CD14-positive monocyte (primary cell): Measurements from ENCODE around the gene C20orf204. TPM values are rescaled to one million over a fixed set of nuclear protein-coding genes. Genes with fewer than 3 reads are reported as not detected.

ENCODE experiments used
- DNase-seq, 3 donors: peaks; one replicate each; pipeline ENCODE4 v3.0.0-alpha.2; 2011 to 2022
- H2AFZ ChIP-seq: 2 replicates; pipeline ENCODE4 v1.6.0; 2012; ENCODE audit warnings: mild to moderate bottlenecking, low read depth, low read length, inconsistent platforms; ENCODE audit not compliant: insufficient read depth, poor library complexity, severe bottlenecking
- H3K27ac ChIP-seq, 2 donors: 1 replicate in 1 of 2; 2 replicates in 1 of 2; pipeline ENCODE4 v1.5.1; 2012 to 2013; ENCODE audit warnings: low read length in 2 of 2, control low read depth in 1 of 2, inconsistent platforms in 1 of 2, low read depth in 1 of 2, mild to moderate bottlenecking in 1 of 2
- H3K27me3 ChIP-seq, 2 donors: one replicate each; pipeline versions ENCODE4 v1.6.0 to v1.6.1; 2011 to 2013; ENCODE audit warnings: low read length in 2 of 2; ENCODE audit not compliant: control insufficient read depth in 2 of 2, insufficient read depth in 2 of 2
- H3K36me3 ChIP-seq, 2 donors: replicated peaks in 1 of 2; 1 replicate in 1 of 2; 2 replicates in 1 of 2; pipeline versions ENCODE4 v1.5.1 to v1.6.1; 2012 to 2013; ENCODE audit warnings: low read length in 2 of 2, control low read depth in 1 of 2, inconsistent platforms in 1 of 2, mild to moderate bottlenecking in 1 of 2; ENCODE audit not compliant: insufficient read depth in 2 of 2, control insufficient read depth in 1 of 2
- H3K4me1 ChIP-seq, 2 donors: 1 replicate in 1 of 2; 2 replicates in 1 of 2; pipeline versions ENCODE4 v1.5.1 to v1.6.1; 2012 to 2013; ENCODE audit warnings: low read length in 2 of 2, control low read depth in 1 of 2, inconsistent platforms in 1 of 2, mild to moderate bottlenecking in 1 of 2, moderate library complexity in 1 of 2; ENCODE audit not compliant: insufficient read depth in 2 of 2, control insufficient read depth in 1 of 2
- H3K4me2 ChIP-seq: replicated peaks from 2 replicates; pipeline ENCODE3; 2012; ENCODE audit warnings: low read length, moderate library complexity, mild to moderate bottlenecking; ENCODE audit not compliant: poor library complexity, severe bottlenecking; ENCODE audit errors: extremely low read depth
- H3K4me3 ChIP-seq, 3 experiments: fragments of 200-600 bp in 1 of 3; sonication (generic) in 1 of 3; replicated peaks in 1 of 3; 1 replicate in 2 of 3; 2 replicates in 1 of 3; pipeline ENCODE4 v1.5.1; 2011 to 2013; ENCODE audit warnings: low read length in 3 of 3, mild to moderate bottlenecking in 3 of 3, control low read depth in 2 of 3, low read depth in 2 of 3, inconsistent platforms in 1 of 3, moderate library complexity in 1 of 3
- H3K79me2 ChIP-seq: 2 replicates; pipeline ENCODE4 v1.6.0; 2012; ENCODE audit warnings: mild to moderate bottlenecking, control low read depth, inconsistent platforms, low read length, moderate library complexity; ENCODE audit not compliant: insufficient read depth
- H3K9ac ChIP-seq: 2 replicates; pipeline ENCODE4 v1.6.0; 2017; ENCODE audit warnings: low read length, mild to moderate bottlenecking; ENCODE audit not compliant: insufficient read depth, poor library complexity, severe bottlenecking
- H3K9me3 ChIP-seq, 2 donors: replicated peaks in 1 of 2; 1 replicate in 1 of 2; 2 replicates in 1 of 2; pipeline versions ENCODE4 v1.5.1 to v1.6.1; 2012 to 2013; ENCODE audit warnings: low read length in 2 of 2, control low read depth in 1 of 2; ENCODE audit not compliant: control insufficient read depth in 1 of 2, insufficient read depth in 1 of 2
- H4K20me1 ChIP-seq: 2 replicates; pipeline ENCODE4 v1.6.0; 2012; ENCODE audit warnings: mild to moderate bottlenecking, low read length, control low read depth, moderate library complexity; ENCODE audit not compliant: insufficient read depth
- H3K27ac Mint-ChIP-seq, 7 donors: one replicate each; pipeline ENCODE4 v1.8.0; 2020; ENCODE audit warnings: mild to moderate bottlenecking in 7 of 7, mixed read lengths in 7 of 7, moderate library complexity in 6 of 7, inconsistent platforms in 2 of 7
- H3K27me3 Mint-ChIP-seq, 3 donors: one replicate each; pipeline ENCODE4 v1.8.0; 2021 to 2022; ENCODE audit warnings: low read depth in 3 of 3, mild to moderate bottlenecking in 3 of 3, mixed read lengths in 3 of 3, moderate library complexity in 3 of 3, inconsistent platforms in 1 of 3
- H3K36me3 Mint-ChIP-seq, 2 donors: one replicate each; pipeline ENCODE4 v1.8.0; 2020; ENCODE audit warnings: mixed read lengths in 2 of 2, inconsistent platforms in 1 of 2, mild to moderate bottlenecking in 1 of 2
- H3K4me1 Mint-ChIP-seq: one replicate; pipeline ENCODE4 v1.8.0; 2020; ENCODE audit warnings: mild to moderate bottlenecking, mixed read lengths
- H3K4me3 Mint-ChIP-seq, 2 donors: one replicate each; pipeline ENCODE4 v1.8.0; 2020; ENCODE audit warnings: mild to moderate bottlenecking in 2 of 2, mixed read lengths in 2 of 2, moderate library complexity in 1 of 2
- H3K9me3 Mint-ChIP-seq, 7 donors: one replicate each; pipeline ENCODE4 v1.8.0; 2020 to 2022; ENCODE audit warnings: mixed read lengths in 7 of 7, mild to moderate bottlenecking in 6 of 7, moderate library complexity in 6 of 7, inconsistent platforms in 2 of 7
- WGBS: methylation state at CpG from one replicate; pipeline ENCODE4 v1.1.5; 2013; ENCODE audit warnings: missing lambda C conversion rate; ENCODE audit not compliant: insufficient coverage; 5-methylcytosine and 5-hydroxymethylcytosine counted together
- intact Hi-C, 2 donors: fragments of 100-400 bp; cut with micrococcal nuclease; formaldehyde crosslinking; loops; one replicate each; pipeline versions ENCODE4 v1.15.0 to v1.15.1; 2023
- polyA plus RNA-seq, 3 donors: library from polyadenylated mRNA; depleted of rRNA in 1 of 3; unstranded in 2 of 3; stranded (reverse) in 1 of 3; fragments of 300-500 nt in 2 of 3; fragments of >200 nt in 1 of 3; fragmentation: Illumina TruSeq in 2 of 3; gene quantifications; 1 replicate in 2 of 3; 2 replicates in 1 of 3; pipeline ENCODE4 v1.2.3, GENCODE V29; 2012 to 2021
- TF ChIP-seq, protein P1 (sequence below): fragments of 200-600 bp; IDR thresholded peaks from one replicate; pipeline ENCODE4 v1.8.0; 2022; ENCODE audit warnings: antibody characterized with exemption, mild to moderate bottlenecking

Gene C20orf204
- polyA plus RNA-seq, 3 donors, result 0.20 TPM; not detected in 2

- H3K27me3 ChIP-seq, result peaks cover 2 to 46% of the 10 kb centered on the region in 2 donors
Observed at GRCh38 chr20:64055396-64055892, 19.5 kb downstream of the C20orf204 start.

GRCh38 chr20:64055893-64056638 lies 20.1 kb downstream of the C20orf204 start:
- H2AFZ ChIP-seq, result no peak overlapping the region
- WGBS, result 43% methylated on average over 21 of the region's 22 CpGs
- H3K4me3 Mint-ChIP-seq, result no peak overlapping the region
- no peak for DNase-seq
- peaks cover 0 to 40% of the 10 kb centered on the region in 2 donors for H3K27me3 ChIP-seq
- no peak overlapping the region for H3K27ac ChIP-seq
- no peak overlapping the region for H3K4me3 ChIP-seq
- H3K9me3 Mint-ChIP-seq, result peaks cover 0 to 3% (median 0%) of the 10 kb centered on the region in 7 donors
- intact Hi-C loops, result no loop called here
- H4K20me1 ChIP-seq, result no peaks in the 10 kb centered on the region
- peaks cover 0 to 3% of the 10 kb centered on the region in 2 donors for H3K36me3 Mint-ChIP-seq
- H3K4me1 ChIP-seq, result peaks cover 10 to 14% of the 10 kb centered on the region in 2 donors
- peaks cover 19% of the 10 kb centered on the region for H3K4me1 Mint-ChIP-seq
- H3K9me3 ChIP-seq, result no peaks in the 10 kb centered on the region
- H3K36me3 ChIP-seq, result no peaks in the 10 kb centered on the region
- no peak overlapping the region for H3K9ac ChIP-seq
- no peaks in the 10 kb centered on the region for H3K79me2 ChIP-seq
- no peak overlapping the region for H3K27ac Mint-ChIP-seq
- TF ChIP-seq, protein P1, sequence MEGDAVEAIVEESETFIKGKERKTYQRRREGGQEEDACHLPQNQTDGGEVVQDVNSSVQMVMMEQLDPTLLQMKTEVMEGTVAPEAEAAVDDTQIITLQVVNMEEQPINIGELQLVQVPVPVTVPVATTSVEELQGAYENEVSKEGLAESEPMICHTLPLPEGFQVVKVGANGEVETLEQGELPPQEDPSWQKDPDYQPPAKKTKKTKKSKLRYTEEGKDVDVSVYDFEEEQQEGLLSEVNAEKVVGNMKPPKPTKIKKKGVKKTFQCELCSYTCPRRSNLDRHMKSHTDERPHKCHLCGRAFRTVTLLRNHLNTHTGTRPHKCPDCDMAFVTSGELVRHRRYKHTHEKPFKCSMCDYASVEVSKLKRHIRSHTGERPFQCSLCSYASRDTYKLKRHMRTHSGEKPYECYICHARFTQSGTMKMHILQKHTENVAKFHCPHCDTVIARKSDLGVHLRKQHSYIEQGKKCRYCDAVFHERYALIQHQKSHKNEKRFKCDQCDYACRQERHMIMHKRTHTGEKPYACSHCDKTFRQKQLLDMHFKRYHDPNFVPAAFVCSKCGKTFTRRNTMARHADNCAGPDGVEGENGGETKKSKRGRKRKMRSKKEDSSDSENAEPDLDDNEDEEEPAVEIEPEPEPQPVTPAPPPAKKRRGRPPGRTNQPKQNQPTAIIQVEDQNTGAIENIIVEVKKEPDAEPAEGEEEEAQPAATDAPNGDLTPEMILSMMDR, result no peak
- peaks cover 38 to 66% (median 43%) of the 10 kb centered on the region in 3 donors for H3K27me3 Mint-ChIP-seq
- H3K4me2 ChIP-seq, result no peak overlapping the region

More at GRCh38 chr20:64055396-64055892, 19.5 kb downstream of the C20orf204 start:
- intact Hi-C loops, result no loop called here
- no peak overlapping the region for H3K27ac ChIP-seq
- 89% methylated on average over 9 of the region's 9 CpGs for WGBS
- H3K9me3 ChIP-seq, result peaks cover 0 to 3% of the 10 kb centered on the region in 2 donors
- TF ChIP-seq, protein P1, result no peak
- H2AFZ ChIP-seq, result no peak overlapping the region
- H3K4me1 Mint-ChIP-seq, result peaks cover 19% of the 10 kb centered on the region
- no peak overlapping the region for H3K9ac ChIP-seq
- H3K9me3 Mint-ChIP-seq, result peaks cover 0 to 3% (median 0%) of the 10 kb centered on the region in 7 donors
- H3K36me3 Mint-ChIP-seq, result peaks cover 0 to 3% of the 10 kb centered on the region in 2 donors
- peaks cover 44 to 73% (median 49%) of the 10 kb centered on the region in 3 donors for H3K27me3 Mint-ChIP-seq
- H4K20me1 ChIP-seq, result no peaks in the 10 kb centered on the region
- H3K4me3 Mint-ChIP-seq, result peak overlapping the region in 1 of 2 donors; percentile 54
- H3K79me2 ChIP-seq, result no peaks in the 10 kb centered on the region
- H3K4me2 ChIP-seq, result no peak overlapping the region
- no peaks in the 10 kb centered on the region for H3K36me3 ChIP-seq
- peaks cover 10 to 14% of the 10 kb centered on the region in 2 donors for H3K4me1 ChIP-seq
- H3K4me3 ChIP-seq, result no peak overlapping the region
- DNase-seq, result no peak
- no peak overlapping the region for H3K27ac Mint-ChIP-seq
